ENCODE measurements around the gene FXYD1.
"Not testable (repeated sequence)": the region's sequence is repeated elsewhere in the genome, so short reads cannot be mapped to it uniquely, and the experiment has no call there.

FXYD1 gene

GRCh38 chr19:35125749-35126623 lies 12.6 kb upstream of the FXYD1 start:
- DNase-seq: no peak

DNA sequence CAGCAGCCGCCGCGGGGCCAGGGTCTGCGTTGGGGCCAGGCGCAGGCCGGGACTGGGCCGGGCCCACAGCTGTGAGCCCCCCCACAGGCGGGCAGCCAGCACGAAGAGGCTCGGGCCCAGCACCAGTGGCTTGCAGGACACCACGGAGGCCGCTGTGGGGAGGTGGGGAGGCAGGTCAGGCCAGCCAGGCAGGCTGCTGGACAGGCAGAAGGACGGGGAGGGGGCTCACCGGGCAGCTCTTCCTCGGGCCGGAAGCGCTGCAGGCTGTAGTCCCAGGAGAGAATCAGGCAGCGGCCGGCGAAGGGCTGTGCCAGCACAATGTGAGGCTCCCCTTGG lies 12.0 kb upstream of the FXYD1 start:
- no peak for DNase-seq

DNA sequence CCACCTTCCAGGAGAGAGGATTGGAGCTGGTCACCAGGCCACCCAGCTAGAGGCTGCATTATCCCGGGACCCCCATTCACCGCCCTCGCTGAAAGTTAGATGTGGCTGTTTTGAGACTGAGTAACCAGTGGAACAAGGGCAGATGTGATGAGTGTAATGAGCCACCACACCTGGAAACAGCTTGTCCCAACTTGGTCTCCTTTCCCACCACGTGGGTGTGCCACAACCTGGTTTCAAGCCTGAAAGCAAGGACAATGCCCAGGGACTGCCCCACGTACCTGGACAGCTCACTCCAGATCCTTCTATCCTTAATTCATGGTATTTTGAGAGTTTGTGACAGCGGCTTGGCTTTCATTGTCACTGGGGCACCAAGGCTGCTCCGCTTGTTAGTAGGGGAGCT lies 10.8 kb upstream of the FXYD1 start:
- DNase-seq: no peak

GRCh38 chr19:35128398-35129057 lies 10.1 kb upstream of the FXYD1 start:
- no peak for DNase-seq

DNA sequence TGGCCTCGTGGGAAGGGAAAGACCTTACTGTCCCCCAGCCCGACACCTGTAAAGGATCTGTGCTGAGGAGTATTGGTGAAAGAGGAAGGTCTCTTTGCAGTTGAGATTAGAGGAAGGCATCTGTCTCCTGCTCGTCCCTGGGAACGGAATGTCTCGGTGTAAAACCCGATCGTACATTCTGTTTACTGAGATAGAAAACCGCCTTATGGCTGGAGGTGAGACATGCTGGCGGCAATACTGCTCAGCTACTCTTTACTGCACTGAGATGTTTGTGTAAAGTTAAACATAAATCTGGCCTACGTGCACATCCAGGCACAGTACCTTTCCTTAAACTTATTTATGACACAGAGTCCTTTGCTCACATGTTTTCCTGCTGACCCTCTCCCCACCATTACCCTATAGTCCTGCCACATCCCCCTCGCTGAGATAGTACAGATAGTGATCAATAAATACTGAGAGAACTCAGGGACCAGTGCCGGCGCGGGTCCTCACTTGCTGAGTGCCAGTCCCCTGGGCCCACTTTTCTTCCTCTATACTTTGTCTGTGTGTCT lies 8.8 kb upstream of the FXYD1 start:
- not testable (repeated sequence) for DNase-seq

DNA sequence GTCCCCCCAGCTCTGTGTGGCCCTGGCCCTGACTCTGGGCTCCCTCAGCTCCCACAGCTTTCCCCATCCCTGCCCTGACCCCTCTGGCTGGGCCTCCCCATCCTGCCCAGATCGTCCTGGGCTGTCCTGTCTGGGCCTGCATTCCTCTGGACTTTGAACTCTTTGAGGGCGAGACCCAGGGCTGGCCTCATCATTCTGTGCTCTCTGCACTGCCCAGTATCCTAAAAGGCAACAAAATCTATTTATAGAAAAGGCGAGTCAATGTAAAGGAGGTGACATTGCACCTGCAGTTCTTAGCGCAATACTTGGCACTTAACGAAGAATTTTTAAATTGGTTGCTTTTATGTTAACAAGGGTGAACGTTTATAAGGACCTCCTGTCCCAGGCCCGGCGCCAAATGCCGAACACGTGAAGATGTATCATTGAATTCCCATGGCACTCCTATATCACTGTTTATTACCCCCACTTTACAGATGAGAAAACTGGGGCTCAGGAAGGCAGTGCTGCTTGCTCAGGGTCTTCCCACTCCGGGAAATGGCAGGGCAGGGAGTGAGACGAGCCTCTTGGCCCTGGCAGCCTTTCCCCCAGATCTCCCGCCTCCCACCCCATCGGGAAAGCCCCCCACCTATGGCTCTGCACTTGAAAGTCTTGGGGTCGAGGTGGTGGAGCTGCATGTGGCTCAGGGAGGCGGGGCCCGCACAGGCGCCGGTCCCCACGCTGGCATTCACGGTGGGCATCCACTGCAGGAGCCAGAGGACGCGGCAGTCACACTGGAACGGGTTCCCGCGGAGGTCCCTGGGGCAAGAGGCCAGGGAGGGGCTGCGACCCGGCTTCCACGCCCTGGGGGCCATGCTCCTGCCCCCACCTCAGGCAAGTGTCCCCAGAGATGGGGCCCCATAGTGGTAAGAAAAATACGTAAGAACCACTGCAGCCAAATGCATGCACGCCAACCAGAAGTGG lies 7.6 kb upstream of the FXYD1 start:
- no peak for DNase-seq

- no peak for DNase-seq
Measured at GRCh38 chr19:35132254-35132653, 6.4 kb upstream of the FXYD1 start.

DNA sequence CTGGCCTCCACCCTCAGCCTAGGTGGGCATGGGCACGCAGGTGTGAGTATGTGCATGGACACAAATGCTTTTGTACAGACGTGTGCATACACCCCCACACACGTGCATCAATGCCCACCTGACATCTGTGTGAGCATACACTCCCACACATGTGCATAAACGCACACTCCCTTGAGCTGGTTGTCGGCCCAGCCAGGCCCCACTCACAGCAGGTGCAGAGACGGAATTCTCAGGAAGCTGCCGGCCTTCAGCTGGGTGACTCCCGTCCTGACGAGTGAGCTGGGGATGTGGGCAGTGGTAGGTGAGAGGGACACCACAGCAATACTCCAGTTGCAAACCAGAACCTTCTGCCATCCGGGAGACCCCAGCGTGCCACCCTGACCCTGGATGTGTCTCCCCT lies 4.8 kb upstream of the FXYD1 start:
- DNase-seq: no peak

GRCh38 chr19:35134601-35135242 lies 3.9 kb upstream of the FXYD1 start, which contains the start of gene LGI4:
LGI4 (minus strand) TSS chr19:35135059; CDS start chr19:35134680, 379 bp downstream.
- DNase-seq: no peak

GRCh38 chr19:35135389-35135909 lies 3.2 kb upstream of the FXYD1 start:
- DNase-seq: peak; percentile 40

DNA sequence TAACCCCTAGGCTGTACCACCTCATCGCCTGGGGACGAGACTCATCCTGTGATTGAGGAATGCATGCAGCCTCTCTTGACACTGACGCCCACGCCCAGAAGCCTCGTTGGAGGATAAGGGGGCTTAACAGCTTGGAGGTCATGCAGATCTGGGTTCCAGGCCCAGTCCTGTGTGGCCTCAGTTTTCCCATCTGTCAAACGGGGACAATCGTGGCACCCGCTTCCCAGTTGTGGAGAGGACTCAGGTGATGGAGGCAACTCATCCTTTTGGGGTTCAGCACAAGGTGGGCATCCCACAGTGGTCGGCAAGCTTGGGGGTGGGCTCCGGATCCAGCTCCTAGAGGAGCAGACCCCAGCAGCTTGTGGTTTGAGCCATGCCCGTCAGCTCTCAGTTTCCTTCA lies 2.4 kb upstream of the FXYD1 start:
- DNase-seq: no peak

- DNase-seq: peak; percentile 10
Measured at GRCh38 chr19:35136977-35137702, 1.5 kb upstream of the FXYD1 start.

GRCh38 chr19:35140207-35140961 lies 1.8 kb downstream of the FXYD1 start:
- DNase-seq: no peak

DNA sequence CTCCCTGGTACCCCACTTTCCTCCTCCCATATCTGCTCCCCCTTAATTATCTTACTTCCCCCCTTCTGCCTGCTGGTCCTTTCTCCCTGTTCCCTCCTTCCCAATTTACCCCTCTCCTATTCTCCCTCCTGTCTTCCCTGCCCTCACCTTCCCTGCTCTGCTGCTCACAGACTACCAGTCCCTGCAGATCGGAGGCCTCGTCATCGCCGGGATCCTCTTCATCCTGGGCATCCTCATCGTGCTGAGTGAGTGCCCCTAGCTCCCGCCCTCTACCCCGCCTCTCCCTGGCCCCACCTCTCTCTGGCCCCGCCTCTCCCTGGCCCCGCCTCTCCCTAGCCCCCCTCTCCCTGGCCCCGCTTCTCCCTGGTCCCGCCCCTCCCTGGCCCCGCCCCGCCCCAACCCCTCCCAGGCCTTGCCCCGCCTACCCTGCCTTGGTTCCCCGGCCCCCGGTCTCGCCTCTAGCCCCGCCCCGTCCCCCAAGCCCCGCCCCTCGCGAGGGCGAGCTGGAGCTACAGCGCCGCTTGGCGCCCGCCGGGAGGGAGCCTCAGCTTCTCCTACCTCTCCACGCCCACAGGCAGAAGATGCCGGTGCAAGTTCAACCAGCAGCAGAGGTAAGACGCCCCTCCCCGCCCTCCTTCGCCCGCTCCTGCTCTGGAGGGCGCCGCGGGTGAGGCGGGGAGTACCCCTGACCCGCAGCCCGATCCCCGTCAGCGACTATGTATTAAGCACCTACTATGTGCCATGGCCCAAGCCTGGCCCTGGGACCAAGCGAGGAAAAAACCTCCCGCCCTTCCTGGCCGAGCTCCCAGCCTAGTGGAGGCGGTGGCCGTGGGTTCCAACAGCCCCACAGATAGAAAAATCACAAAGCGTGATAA lies 2.6 kb downstream of the FXYD1 start:
- DNase-seq: peak; percentile 93

DNA sequence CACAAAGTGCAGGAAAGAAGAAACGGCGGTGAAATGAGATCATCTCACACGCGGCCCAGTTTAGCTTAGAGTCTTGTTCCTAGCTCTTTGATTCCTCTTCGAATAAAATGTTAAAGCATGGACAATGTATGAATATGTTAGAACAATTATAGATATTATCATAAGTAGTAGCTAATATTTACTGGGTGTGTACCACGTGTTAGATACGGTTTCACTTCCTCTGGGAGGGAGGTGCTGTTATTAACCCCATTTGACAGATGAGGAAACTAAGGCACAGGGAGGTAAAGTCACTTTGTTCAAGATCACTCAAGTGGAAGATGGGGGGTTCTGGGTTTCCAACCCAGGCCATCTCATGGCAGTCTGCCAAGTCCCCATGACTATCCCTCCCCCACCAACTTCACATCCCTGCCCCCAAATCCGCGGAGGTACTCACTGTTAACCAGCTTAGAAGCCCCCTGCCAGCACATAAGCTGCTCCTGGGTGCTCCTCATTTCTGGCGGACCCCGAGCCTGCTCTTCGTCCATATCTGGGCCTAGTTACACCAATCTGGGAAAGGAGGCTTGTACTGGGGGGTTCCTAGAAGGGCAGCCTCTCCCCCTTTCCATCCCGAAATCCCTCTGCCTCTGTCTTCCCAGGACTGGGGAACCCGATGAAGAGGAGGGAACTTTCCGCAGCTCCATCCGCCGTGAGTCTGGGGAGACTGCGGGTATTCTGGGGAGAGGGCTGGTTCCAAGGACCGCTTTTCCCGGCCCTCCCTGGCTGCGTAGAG lies 3.4 kb downstream of the FXYD1 start:
- no peak for DNase-seq

- DNase-seq: peak; percentile 42
Measured at GRCh38 chr19:35142606-35143230, 4.1 kb downstream of the FXYD1 start.

GRCh38 chr19:35143231-35143715 lies 4.6 kb downstream of the FXYD1 start, which contains the start of gene FXYD7:
FXYD7 (plus strand) TSS chr19:35143255; CDS start chr19:35143334, 79 bp downstream.
- no peak for DNase-seq

DNA sequence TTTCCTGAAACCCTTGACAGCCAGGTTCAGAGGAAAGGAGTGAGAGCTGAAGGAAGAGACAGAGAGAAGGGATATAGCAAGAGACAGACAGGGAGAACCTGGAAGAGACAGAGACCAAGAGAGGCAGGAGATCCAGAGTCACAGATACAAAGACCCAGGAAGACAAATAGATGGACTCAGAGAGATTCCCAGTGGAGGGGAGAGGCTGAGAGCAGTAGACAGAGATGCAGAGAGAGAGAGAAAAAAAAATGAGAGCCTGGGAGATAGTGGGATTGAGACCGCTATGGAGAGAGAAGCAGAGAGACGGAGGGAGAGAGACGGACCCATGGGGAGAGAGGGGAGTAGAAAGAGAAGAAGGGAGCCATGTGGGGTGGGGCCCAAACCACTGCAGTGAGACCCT lies 5.2 kb downstream of the FXYD1 start:
- no peak for DNase-seq
